Measurements from ENCODE around the gene RNF112.

The RNF112 gene, protein sequence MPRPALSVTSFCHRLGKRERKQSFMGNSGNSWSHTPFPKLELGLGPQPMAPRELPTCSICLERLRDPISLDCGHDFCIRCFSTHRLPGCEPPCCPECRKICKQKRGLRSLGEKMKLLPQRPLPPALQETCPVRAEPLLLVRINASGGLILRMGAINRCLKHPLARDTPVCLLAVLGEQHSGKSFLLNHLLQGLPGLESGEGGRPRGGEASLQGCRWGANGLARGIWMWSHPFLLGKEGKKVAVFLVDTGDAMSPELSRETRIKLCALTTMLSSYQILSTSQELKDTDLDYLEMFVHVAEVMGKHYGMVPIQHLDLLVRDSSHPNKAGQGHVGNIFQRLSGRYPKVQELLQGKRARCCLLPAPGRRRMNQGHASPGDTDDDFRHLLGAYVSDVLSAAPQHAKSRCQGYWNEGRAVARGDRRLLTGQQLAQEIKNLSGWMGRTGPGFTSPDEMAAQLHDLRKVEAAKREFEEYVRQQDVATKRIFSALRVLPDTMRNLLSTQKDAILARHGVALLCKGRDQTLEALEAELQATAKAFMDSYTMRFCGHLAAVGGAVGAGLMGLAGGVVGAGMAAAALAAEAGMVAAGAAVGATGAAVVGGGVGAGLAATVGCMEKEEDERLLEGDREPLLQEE

DNA sequence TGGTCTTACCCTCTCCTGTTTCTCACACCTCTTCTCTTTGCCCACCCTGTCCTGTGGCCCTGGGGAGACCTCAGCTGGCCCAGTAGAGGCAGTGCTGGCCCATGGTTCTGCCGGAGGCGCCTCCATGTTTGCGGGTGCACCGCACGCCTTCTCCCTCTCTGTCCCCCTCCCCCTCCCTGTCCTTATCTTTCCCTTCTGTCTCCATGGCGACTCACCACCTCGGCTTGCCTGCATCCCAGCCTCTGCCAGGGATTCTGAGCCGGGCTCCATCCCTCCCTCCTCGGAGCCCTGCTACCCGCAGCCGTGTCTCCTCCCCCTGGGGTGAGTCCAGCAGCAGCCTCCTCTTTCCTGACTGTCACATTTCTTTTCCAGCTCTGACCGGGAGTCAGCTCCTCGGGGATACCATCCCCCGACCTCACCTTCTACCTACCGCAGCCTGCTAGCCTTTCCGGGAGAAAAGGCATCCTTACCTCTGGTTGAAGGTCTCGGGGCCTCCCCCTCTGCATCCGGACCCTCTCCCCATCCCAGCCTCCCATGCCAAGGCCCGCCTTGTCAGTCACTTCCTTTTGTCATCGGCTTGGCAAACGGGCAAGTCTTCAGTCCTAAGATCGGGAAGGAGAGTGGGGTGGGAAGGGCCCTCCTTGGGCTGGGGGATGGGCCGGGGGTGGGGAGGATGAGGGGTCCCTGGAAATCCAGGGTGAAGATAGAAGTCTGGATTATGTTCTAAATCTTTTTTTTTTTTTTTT is at the start of gene RNF112:
TSS of gene RNF112 (plus strand) at position 358 of the 746 bp plus-strand sequence. CDS start at position 535, 177 bp downstream.
- no peak for DNase-seq (ENCODE audit: low read depth in 2 of 2)

DNA sequence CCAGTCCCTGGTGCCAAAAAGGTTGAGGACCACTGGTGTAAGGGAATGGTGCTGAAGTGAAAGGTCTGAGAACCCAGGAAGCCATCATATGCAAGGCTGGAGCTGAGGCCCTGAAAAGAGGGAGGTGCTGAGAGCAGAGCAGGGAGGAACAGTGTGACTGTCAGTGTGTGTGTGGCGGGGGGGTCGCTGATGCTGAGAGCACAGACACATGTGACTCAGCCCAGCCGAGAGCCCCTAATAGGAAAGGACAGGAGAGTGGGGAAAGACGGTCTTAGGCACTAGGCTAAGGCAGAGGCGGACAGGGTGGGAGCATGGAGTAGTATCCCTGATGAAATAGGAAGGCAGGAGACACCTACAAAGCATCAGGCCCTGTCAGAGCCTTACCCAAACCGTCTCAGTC is 49.7 kb upstream of the RNF112 start:
- DNase-seq (ENCODE audit: low read depth in 2 of 2), result no peak

DNA sequence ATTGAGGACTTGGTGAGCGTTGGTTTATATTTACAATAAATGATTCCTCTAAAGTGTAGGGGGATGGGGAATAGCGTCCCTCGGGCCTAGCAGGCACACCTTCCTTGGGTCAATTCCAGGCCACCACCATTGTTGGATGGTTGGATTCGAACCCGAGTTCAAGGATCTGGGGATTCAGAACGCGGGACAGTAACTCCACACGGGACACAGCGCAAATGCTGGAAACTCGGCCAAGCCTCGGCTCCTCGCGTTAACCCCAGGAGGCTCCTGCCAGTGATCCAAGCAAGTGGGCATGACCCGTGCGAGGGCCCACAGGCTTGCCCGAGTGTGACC is 49.1 kb upstream of the RNF112 start:
- no peak for DNase-seq (ENCODE audit: low read depth in 2 of 2)

DNA sequence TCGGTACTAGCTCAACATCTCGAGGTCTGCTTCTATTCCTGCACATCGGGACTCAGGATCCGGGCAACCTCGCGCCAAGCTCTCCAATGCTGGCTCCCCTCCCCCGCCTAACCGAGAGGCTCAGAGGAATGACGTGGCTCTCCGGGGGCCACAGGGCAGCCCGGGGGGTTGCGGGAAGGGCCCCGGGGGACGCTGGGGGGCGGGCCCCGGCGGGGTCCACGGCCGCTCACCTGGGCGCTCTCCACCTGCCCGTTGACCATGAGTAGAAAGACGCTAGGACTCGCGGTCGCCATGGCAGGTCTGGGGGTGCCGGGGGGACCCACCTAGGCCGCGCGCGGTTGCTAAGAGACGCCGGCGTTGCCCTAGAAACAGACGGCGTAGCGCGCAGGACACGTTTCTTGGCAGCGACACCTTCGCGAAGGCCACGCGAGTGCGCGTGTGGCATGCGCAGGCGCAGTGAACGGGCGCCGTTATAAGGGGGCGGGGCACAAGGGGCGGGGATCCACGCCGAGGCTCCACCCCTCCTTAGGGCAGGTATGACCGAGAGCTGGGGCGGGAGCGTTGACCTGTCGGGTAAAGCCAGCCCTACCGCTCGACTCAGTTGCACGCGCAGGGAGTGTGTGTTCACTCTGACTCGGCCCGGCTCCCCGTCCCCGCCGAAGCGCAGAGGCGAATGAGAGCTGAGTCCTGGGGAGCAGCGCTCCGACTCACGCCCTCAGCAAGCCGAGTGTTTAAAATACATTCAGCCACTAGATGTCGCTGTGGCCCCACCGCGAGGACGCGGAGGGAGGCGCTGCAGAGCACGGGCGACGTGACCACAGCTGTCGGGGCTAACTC is 48.5 kb upstream of the RNF112 start, which contains the start of gene B9D1:
TSS of gene B9D1 (minus strand) at position 447 of the 837 bp plus-strand sequence. CDS start at position 293, 154 bp downstream.
- DNase-seq (ENCODE audit: low read depth in 2 of 2), result peak; percentile 88 to 91

DNA sequence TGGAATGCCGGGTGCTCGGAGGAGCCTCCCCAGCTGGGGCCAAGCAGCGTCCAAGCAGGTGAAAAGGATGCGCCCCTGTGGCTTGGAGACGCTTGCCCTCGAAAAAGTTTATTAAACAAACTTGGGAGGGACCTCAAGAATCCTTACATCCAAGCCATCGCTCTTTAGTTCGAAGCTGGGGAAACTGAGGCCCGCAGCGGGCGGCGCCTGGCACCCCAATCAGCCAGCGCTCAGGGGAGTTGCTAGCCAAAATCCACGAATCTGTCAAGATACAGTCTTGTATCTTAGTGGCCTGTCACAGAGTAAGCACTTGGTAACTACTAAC is 48.0 kb upstream of the RNF112 start:
- DNase-seq (ENCODE audit: low read depth in 2 of 2), result no peak

DNA sequence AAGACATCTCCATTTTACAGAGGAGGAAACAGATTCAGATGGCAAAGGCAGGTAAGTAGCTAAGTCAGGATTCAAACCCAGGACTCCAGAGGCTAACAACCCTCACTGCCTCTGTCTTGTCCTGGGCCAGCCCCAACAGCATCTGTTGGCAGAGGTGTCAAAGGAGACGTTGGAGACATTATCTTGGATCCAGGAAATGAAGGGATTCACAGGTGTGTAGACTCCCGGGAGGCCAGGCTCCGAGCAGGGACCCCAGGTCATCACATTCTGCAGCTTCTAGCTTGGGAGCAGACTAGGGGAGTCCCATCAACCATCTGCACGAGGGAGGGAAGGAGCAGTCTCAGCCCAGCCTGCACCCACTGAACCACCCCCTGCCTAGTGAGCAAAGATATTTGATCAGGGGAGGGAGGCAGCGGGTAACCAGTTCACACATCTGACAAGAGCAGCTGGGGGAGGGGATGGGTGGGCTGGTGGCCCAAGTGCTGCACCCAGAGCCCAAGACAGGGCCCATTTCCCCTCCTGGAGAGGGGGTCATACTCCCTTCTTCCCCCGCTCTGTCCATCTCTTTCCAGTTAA is 47.5 kb upstream of the RNF112 start:
- no peak for DNase-seq (ENCODE audit: low read depth in 2 of 2)

DNA sequence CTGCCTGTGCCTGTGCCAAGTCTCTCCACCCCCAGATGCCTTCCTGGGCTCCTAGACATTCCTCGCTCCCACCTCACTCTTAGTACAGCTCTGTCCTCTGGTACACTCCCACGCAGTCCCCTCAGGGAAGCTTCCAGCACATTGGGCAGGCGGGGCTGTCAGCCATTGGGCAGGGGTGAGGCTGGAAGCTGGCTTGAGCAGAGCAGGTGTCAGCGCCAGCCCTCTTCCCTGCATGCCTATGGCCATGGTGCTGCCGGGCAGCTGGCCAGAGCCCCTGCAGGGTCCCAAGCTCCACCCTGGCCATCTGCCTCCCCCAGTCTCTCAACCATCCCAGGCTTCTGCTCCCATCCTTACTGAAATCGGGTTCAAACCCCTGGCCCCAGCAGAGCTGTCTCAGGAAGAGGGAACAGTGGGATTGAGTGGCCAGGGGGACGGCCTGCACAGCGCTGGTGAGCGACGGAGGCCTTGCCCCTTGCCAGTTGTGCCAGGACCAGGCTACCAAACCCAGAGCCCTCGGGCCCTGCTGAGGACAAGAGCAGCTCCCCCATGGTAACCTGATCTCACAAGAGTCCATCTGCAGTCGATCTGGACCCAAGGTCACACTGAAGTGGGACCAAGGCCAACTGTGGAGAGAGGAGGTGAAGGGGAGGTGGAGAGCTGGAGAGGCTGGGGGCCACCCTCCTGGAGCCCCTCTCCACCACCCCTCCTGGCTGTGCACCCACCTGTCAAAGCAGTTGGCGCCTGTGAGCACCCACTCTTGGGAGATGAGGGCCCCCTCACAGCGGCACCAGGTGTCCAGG is 46.1 kb upstream of the RNF112 start:
- DNase-seq (ENCODE audit: low read depth in 2 of 2), result no peak

DNA sequence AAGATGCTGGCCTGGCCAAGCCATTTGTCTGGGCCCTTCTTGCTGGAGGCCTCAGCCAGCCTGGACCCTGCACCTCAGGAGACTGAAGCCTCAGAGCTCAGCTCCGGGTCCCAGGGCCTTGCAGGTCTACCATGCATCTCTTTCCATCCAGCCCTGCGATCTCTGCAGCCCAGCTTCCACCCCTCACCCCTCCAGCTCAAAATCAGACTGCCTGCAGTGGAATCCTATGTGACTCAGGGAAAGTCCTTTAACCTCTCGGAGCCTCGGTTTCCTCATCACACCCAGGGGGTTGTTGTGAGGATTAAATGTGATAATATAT is 45.6 kb upstream of the RNF112 start:
- DNase-seq (ENCODE audit: low read depth in 2 of 2), result no peak

DNA sequence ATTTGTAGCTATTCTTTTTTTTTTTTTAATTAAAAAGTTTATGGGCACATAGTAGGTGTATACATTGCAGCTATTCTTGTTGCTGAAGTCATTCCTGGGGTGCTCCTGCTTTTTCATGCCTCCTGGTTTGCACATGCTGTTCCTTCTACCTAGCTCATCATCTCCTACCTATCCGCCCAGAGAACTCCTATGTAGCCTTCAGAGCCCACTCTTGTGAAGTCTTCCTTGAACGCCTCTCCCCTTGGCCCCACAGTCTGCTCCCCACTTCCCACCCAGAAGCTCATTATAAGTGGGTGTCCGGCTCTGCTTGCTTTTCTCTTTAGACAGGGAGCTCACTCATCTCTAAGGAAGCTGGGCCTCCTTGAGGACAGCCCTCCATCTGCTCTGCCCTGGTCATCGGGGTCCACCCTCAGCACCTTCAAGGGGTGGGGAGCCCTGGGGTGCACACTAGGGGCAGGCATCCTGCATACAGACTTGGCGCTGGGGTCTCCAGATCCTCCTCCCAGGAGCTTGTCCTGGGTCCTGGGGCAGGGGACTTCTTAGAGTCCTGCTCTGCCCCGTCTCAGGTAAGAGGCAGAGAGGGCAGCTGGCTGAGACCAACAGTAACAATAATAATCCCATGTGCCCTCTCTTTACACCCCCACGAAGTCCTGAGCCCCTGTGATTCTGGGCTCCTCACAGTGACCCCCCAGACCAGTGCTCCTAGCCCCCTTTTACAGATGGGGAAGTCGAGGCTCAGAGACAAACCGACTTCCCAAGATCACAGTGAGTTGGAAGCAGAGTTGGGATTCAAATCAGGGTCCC is 45.0 kb upstream of the RNF112 start:
- DNase-seq (ENCODE audit: low read depth in 2 of 2), result no peak

DNA sequence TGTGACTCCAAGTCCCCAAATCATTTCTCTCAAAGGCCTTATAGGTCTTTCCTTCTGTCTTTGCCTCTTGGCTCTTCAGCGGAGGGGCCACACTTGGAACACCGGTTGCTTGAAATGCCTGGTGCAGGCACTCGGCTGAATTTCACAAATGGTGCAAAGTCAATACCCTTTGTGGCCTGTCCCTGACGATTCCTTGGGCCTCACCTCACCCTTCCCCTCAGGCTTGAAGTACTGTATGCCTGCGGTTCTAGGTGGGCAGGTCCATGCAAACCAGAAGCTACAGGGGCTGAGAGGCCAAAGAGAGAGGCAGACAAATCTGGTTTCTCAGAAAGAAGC is 44.4 kb upstream of the RNF112 start:
- no peak for DNase-seq (ENCODE audit: low read depth in 2 of 2)

DNA sequence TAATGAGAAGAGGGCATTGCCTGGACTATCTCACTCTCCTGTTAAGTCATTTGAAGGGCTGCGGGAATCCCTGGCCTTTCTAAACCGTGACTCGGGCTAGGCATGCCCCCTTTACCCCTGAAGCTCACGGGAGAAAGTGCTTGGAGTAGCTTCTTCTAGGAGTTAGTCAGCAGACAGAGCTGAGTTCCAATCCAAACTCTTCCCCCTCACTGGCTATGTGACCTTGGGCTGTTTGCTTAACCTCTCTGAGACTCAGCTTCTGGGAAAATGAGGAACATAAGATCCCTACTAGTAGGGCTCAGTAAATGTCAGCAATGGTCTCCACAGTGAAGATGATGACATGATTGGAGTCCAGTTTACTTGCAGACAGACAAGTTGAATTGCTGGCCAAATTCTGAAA is 42.8 kb upstream of the RNF112 start:
- no peak for DNase-seq (ENCODE audit: low read depth in 2 of 2)

DNA sequence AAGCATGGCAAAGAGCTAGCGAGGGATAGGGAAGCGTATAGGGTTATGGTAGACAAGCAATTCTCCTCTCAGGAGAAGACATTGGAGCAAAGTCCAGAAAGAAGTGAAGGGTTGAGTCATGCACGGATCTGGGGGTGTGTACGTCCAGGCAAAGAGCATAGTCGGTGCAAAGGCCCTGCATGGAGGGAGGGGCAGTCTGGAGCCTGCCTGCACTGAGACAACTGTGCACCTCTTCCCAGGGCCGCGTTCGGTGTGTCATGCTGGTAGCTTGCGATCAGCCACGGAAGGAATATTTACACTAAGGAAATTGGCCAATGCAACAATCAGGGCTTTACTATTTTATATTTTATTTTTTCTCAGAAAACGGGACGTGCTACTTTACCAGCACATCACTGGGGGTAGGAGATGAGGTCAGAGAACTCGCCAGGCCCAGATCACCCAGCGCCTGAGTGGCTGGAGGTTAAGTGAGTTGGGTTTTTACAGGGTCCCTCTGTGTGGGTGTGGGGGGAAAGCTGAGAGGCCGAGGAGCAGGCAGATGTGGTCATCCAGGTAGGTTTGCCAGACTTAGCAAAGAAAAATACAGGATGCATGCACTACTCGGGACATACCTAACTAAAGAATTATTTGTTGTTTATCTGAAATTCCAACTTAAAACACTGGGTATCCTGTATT is 41.8 kb upstream of the RNF112 start:
- no peak for DNase-seq (ENCODE audit: low read depth in 2 of 2)

DNA sequence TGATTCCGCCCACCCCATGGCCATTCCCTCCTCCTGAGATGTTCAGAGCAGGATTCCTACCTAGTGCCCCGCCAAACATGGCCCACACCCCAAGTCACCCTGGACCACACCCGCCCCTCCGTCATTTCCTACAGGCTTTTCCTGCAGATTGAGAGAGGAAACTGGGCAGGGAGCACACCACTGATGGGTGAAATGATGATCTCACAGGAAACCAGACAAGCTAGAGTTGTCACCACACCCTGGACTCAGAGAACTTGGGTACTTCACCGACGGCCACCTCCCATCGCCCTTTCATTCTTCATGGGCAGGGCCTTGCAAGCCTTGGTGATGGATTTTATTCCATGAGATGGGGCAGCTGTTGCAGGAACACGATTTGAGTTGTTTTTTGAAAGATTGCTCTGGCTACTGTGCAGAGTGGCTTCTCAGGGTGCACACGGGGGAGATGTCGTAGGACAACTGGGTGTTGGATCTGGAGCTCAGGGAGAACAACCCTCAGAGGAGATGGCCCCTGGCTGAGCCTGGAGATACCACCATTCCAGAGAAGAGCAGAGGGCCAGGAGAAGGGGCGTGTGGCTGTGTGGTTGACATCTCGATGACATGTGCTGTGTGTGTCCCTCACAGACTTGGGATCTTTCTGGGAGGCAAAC is 41.1 kb upstream of the RNF112 start:
- no peak for DNase-seq (ENCODE audit: low read depth in 2 of 2)

DNA sequence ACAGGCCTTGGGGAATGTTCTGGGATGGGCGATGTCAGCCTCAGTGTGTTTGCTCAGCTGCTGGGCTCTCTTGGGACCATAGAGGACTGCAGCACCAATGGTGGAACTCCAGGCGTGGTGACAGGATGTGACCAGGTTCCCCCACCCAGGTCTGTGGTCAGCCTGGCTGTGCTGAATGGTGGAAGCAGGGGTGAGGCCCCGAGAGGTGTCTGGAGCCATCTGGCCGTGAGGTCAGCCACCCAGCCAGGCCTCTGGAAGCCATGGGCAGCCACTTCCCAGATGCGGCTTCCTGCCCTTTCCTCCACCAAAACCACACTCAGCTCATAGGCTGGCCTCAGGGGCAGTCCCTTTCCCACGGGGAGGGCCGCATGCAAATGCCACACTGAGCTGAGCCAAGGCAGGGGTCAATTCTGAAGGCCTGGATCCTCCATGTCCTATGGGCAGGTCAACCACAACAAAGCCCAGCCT is 40.5 kb upstream of the RNF112 start:
- no peak for DNase-seq (ENCODE audit: low read depth in 2 of 2)

DNA sequence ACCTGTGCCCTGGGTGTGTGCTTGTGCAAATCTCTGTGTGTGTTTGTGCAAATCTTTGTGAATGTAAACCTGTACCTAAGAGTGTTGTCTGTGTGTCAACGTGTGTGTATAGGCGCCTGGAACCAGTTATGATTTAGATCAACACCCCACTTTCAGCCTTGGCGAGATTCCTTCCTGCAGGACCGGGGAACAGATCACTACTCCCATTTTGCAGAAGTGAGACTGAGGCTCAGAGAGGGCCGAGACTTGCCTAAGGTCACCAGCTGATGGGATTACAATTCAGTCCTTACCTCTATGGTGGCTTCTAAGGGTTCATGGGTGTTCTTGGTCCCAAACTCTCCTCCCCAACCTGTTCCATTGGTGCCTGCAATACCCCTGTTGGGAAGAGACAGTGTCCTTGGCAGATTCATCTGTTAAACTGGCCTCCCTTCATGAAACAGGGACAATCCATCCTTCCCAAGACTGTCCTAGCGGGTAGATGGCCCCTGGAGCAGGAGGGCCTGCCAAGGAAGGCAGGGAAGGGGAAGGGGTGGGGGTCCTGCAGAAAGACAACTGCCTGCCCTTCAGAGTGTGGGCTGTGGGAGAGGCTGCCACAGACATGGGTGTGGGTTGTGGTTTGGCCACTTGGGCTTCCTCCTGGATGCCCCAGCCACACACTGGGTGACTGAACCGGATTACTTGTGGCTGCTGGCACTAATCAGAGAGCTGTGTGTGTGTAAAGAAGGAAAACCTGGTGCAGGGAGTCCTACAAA is 39.6 kb upstream of the RNF112 start:
- no peak for DNase-seq (ENCODE audit: low read depth in 2 of 2)

DNA sequence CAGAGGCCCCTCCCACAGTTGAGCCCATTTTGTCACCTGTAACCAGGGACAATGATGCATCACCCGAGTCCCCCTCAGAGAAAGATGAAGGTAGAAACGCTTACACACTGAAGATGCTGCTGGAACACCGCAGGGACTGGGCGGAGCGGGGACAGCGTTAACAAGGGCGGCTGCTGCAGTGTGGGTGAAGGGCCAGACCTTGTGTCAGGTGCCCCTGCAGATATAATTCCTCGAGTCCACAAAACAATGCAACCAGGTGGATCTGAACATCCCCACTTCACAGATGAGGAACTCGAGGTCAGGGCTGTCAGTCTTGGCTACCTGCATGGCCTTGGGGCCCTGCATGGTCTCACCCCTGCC is 39.0 kb upstream of the RNF112 start:
- no peak for DNase-seq (ENCODE audit: low read depth in 2 of 2)

DNA sequence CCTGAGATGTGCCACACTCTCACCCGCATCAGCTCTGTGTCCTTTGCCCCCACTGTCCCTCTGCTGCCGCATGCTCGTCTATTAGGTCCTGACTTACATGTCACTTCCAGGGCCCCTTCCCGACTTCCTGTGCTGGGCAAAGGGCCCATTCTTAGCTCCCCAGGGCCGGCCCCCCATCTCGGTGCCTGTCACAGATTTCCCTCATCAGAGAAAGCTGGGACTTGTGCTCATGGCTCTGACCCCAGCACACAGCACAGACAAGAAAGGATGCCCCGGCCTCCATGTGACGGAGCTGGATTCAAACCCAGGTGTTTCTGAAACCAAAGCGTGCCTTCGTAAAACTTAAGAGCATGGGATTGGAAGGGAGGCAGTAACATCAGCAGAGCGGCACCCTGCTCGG is 38.6 kb upstream of the RNF112 start:
- DNase-seq (ENCODE audit: low read depth in 2 of 2), result no peak

DNA sequence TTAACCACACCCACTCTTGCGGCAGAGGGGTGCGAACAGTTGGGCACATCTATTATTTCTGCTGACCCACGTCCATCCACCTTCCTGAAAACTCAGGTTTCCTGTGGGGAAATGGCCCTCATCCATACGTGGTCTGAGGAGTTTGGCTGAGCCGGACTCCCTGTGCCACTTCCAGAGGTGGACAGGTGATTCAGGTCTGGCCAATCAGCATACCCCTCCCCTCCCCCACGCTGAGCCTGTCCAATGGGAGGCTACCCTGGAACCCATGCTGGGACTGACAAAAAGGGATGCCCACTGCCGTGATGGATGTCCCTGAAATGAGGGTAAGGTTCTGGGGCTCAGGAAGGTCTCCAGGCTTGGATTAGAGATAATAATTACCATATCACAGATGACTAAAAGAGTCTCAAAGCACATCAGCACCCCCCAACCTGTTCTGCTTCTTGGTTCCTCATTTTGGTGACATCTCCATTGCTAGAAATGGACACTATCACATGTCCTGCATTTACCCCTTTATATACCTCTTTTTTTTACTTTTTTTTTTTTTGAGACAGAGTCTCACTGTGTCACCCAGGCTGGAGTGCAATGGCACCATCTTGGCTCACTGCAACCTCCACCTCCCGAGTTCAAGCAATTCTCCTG is 38.0 kb upstream of the RNF112 start:
- DNase-seq (ENCODE audit: low read depth in 2 of 2), result no peak

Measured in stimulated activated CD4-positive, alpha-beta T cell treated with anti-CD3 and anti-CD28 coated beads, Interleukin-1b, Interleukin-23, amount 100 ng/mL, for 1 hour (primary cell).